H1 (cell line): ENCODE results near the gene FBXO39. TPM values are rescaled to one million over a fixed set of nuclear protein-coding genes. Genes with fewer than 3 reads are reported as not detected.

Experiments
- CTCF ChIA-PET: fragments of 300-600 bp; sonication (Branson Sonifier 250); formaldehyde crosslinking; loops from one replicate; lab custom pipeline; 2021; ENCODE audit not compliant: partially characterized antibody; lab: Charles Lee
- POLR2A ChIA-PET: fragments of 300-600 bp; sonication (Branson Sonifier 250); formaldehyde crosslinking; loops from one replicate; lab custom pipeline; 2021; ENCODE audit warnings: inconsistent platforms; ENCODE audit not compliant: partially characterized antibody; lab: Charles Lee
- DNase-seq, 2 experiments: peaks; one replicate each; pipeline versions ENCODE4 v3.0.0 to v3.0.0-alpha.2; 2010 to 2022; ENCODE audit warnings: low spot score in 2 of 2, low read depth in 1 of 2, mixed read lengths in 1 of 2
- FAIRE-seq: peaks from 2 replicates; lab custom pipeline; 2011; peaks lifted over from hg19 to GRCh38; lab: Jason Lieb, UNC
- H2AFZ ChIP-seq: 2 replicates; pipeline ENCODE4 v1.8.1; 2012; ENCODE audit warnings: low read length, inconsistent platforms
- H2AK5ac ChIP-seq: 2 replicates; pipeline ENCODE4 v1.6.1; 2013; ENCODE audit warnings: low read depth, low read length
- H2BK120ac ChIP-seq: replicated peaks from 2 replicates; pipeline ENCODE3; 2013; ENCODE audit warnings: low read depth, low read length, inconsistent platforms
- H2BK12ac ChIP-seq: 2 replicates; pipeline ENCODE4 v1.6.1; 2013; ENCODE audit warnings: low read depth, low read length
- H2BK15ac ChIP-seq: 2 replicates; pipeline ENCODE4 v1.6.1; 2013; ENCODE audit warnings: low read length
- H2BK20ac ChIP-seq: 2 replicates; pipeline ENCODE4 v1.6.1; 2013; ENCODE audit warnings: low read length
- H2BK5ac ChIP-seq: 2 replicates; pipeline ENCODE4 v1.6.1; 2013; ENCODE audit warnings: low read depth, low read length
- H3K14ac ChIP-seq: 2 replicates; pipeline ENCODE4 v1.6.1; 2013; ENCODE audit warnings: inconsistent platforms; ENCODE audit not compliant: insufficient read length
- H3K18ac ChIP-seq: 2 replicates; pipeline ENCODE4 v1.6.1; 2013; ENCODE audit warnings: low read length; ENCODE audit errors: extremely low read depth
- H3K23ac ChIP-seq: 2 replicates; pipeline ENCODE4 v1.6.1; 2013; ENCODE audit warnings: inconsistent platforms; ENCODE audit not compliant: insufficient read length
- H3K23me2 ChIP-seq: 2 replicates; pipeline ENCODE4 v1.6.1; 2013; ENCODE audit warnings: low read depth, low read length
- H3K27ac ChIP-seq: 2 replicates; pipeline ENCODE4 v1.6.1; 2011; ENCODE audit warnings: low read depth, low read length, inconsistent platforms
- H3K27me3 ChIP-seq, 4 experiments: replicated peaks in 1 of 4; 1 replicate in 1 of 4; 2 replicates in 3 of 4; pipeline versions ENCODE4 v1.6.1 to v1.8.1; 2011 to 2013; ENCODE audit warnings: low read length in 3 of 4, mild to moderate bottlenecking in 3 of 4, inconsistent platforms in 2 of 4, mixed read lengths in 2 of 4, moderate library complexity in 1 of 4; ENCODE audit not compliant: control insufficient read depth in 3 of 4, insufficient read depth in 3 of 4; ENCODE audit errors: extremely low read depth in 1 of 4
- H3K36me3 ChIP-seq, 4 experiments: 2 replicates each; pipeline versions ENCODE4 v1.6.1 to v1.8.1; 2011 to 2013; ENCODE audit warnings: mild to moderate bottlenecking in 4 of 4, low read length in 3 of 4, moderate library complexity in 2 of 4, control low read depth in 1 of 4, inconsistent platforms in 1 of 4; ENCODE audit not compliant: insufficient read depth in 4 of 4, control insufficient read depth in 2 of 4
- H3K4ac ChIP-seq: replicated peaks from 2 replicates; pipeline ENCODE3; 2013; ENCODE audit warnings: low read length, low read depth, mixed read lengths, inconsistent platforms; ENCODE audit not compliant: insufficient read length
- H3K4me1 ChIP-seq, 4 experiments: replicated peaks in 1 of 4; 1 replicate in 1 of 4; 2 replicates in 3 of 4; pipeline versions ENCODE4 v1.6.1 to v1.8.1; 2011 to 2013; ENCODE audit warnings: low read length in 3 of 4, inconsistent platforms in 2 of 4, mixed read lengths in 1 of 4; ENCODE audit not compliant: insufficient read depth in 4 of 4, control insufficient read depth in 3 of 4
- H3K4me2 ChIP-seq, 2 experiments: 2 replicates each; pipeline versions ENCODE4 v1.6.1 to v1.8.1; 2011 to 2013; ENCODE audit warnings: low read depth in 2 of 2, low read length in 2 of 2, control low read depth in 1 of 2, inconsistent platforms in 1 of 2, mild to moderate bottlenecking in 1 of 2; ENCODE audit not compliant: insufficient read depth in 1 of 2
- H3K4me3 ChIP-seq, 4 experiments: fragments of 200-600, 300-600 bp in 1 of 4; sonication (generic), shearing (Covaris generic), sonication (Bioruptor Twin) in 1 of 4; 2 replicates each; pipeline versions ENCODE4 v1.5.1 to v1.8.1; 2011 to 2016; ENCODE audit warnings: low read length in 4 of 4, low read depth in 3 of 4, control low read depth in 2 of 4, inconsistent platforms in 2 of 4, mild to moderate bottlenecking in 2 of 4, mixed read lengths in 1 of 4, moderate library complexity in 1 of 4; ENCODE audit not compliant: insufficient read depth in 2 of 4; ENCODE audit errors: extremely low read depth in 1 of 4
- H3K56ac ChIP-seq: replicated peaks from 2 replicates; pipeline ENCODE3; 2013; ENCODE audit warnings: low read depth, mild to moderate bottlenecking, mixed read lengths, low read length, inconsistent platforms; ENCODE audit not compliant: insufficient read length
- H3K79me1 ChIP-seq: 2 replicates; pipeline ENCODE4 v1.6.1; 2013; ENCODE audit warnings: low read depth, low read length, control low read depth
- H3K79me2 ChIP-seq, 2 experiments: 2 replicates each; pipeline versions ENCODE4 v1.6.1 to v1.8.1; 2012 to 2013; ENCODE audit warnings: low read length in 2 of 2, mild to moderate bottlenecking in 2 of 2, inconsistent platforms in 1 of 2; ENCODE audit not compliant: insufficient read depth in 2 of 2, control insufficient read depth in 1 of 2
- H3K9ac ChIP-seq, 4 experiments: replicated peaks in 1 of 4; 1 replicate in 1 of 4; 2 replicates in 3 of 4; pipeline versions ENCODE4 v1.6.1 to v1.8.1; 2011 to 2013; ENCODE audit warnings: low read depth in 3 of 4, low read length in 3 of 4, control low read depth in 2 of 4, mild to moderate bottlenecking in 2 of 4, moderate library complexity in 2 of 4, inconsistent platforms in 1 of 4; ENCODE audit errors: extremely low read depth in 1 of 4
- H3K9me3 ChIP-seq, 2 experiments: 2 replicates each; pipeline versions ENCODE4 v1.6.1 to v1.8.1; 2012 to 2013; ENCODE audit warnings: mild to moderate bottlenecking in 2 of 2, moderate library complexity in 2 of 2, control low read depth in 1 of 2, inconsistent platforms in 1 of 2, low read depth in 1 of 2, low read length in 1 of 2, mixed read lengths in 1 of 2; ENCODE audit not compliant: insufficient read depth in 2 of 2
- H4K20me1 ChIP-seq, 2 experiments: replicated peaks in 1 of 2; 2 replicates each; pipeline versions ENCODE3 to v1.8.1; 2011 to 2013; ENCODE audit warnings: inconsistent platforms in 2 of 2, low read length in 2 of 2, mild to moderate bottlenecking in 1 of 2; ENCODE audit not compliant: insufficient read depth in 2 of 2, control insufficient read depth in 1 of 2
- H4K5ac ChIP-seq: 2 replicates; pipeline ENCODE4 v1.6.1; 2013; ENCODE audit warnings: low read length, low read depth, mixed read lengths, inconsistent platforms; ENCODE audit not compliant: insufficient read length
- H4K8ac ChIP-seq: 2 replicates; pipeline ENCODE4 v1.8.0; 2013; ENCODE audit warnings: mild to moderate bottlenecking, moderate library complexity, low read length, inconsistent platforms; ENCODE audit not compliant: insufficient read depth; ENCODE audit errors: extremely low read depth
- H4K91ac ChIP-seq: replicated peaks from 2 replicates; pipeline ENCODE3; 2013; ENCODE audit warnings: low read length, mixed read lengths, inconsistent platforms; ENCODE audit not compliant: insufficient read length
- CHD2 ChIP-seq: IDR thresholded peaks from 2 replicates; pipeline ENCODE4 v1.6.1; 2012; ENCODE audit warnings: low read length, improper control_type of control experiment
- FOSL1 ChIP-seq: IDR thresholded peaks from 2 replicates; pipeline ENCODE4 v1.6.1; 2011; ENCODE audit warnings: mild to moderate bottlenecking, low read depth, low read length, moderate library complexity; ENCODE audit not compliant: insufficient read depth
- HDAC6 ChIP-seq: IDR thresholded peaks from one replicate; pipeline ENCODE4 v1.7.1; 2012; ENCODE audit warnings: low read depth, mild to moderate bottlenecking, inconsistent platforms, low read length, moderate library complexity
- JUN ChIP-seq: IDR thresholded peaks from 2 replicates; pipeline ENCODE4 v1.6.1; 2011; ENCODE audit warnings: low read depth, mild to moderate bottlenecking, improper control_type of control experiment, low read length
- KDM1A ChIP-seq: fragments of 200-600, 300-600 bp; sonication (generic); IDR thresholded peaks from 2 replicates; pipeline ENCODE4 v1.7.1; 2016; ENCODE audit warnings: mild to moderate bottlenecking, low read length, borderline replicate concordance
- KDM4A ChIP-seq: IDR thresholded peaks from one replicate; pipeline ENCODE4 v1.7.1; 2012; ENCODE audit warnings: low read depth, mild to moderate bottlenecking, moderate library complexity, low read length, inconsistent platforms; ENCODE audit not compliant: severe bottlenecking
- PHF8 ChIP-seq: fragments of 200-600 bp; sonication (generic); conservative IDR thresholded peaks from 2 replicates; pipeline ENCODE4 v1.7.1; 2012; ENCODE audit warnings: low read depth, mild to moderate bottlenecking, inconsistent platforms, low read length, moderate library complexity
- POLR2AphosphoS5 ChIP-seq: IDR thresholded peaks from 2 replicates; pipeline ENCODE4 v1.6.1; 2011; ENCODE audit warnings: low read depth, low read length
- RAD21 ChIP-seq, 2 experiments: IDR thresholded peaks in 1 of 2; conservative IDR thresholded peaks in 1 of 2; 2 replicates each; pipeline ENCODE4 v1.6.1; 2011; ENCODE audit warnings: low read depth in 2 of 2, low read length in 2 of 2, improper control_type of control experiment in 1 of 2, inconsistent platforms in 1 of 2, mild to moderate bottlenecking in 1 of 2, moderate library complexity in 1 of 2
- RFX5 ChIP-seq: IDR thresholded peaks from 2 replicates; pipeline ENCODE4 v1.6.1; 2011; ENCODE audit warnings: low read depth, low read length, improper control_type of control experiment, borderline replicate concordance
- SIRT6 ChIP-seq: IDR thresholded peaks from one replicate; pipeline ENCODE4 v1.7.1; 2012; ENCODE audit warnings: low read length, inconsistent platforms
- SIX5 ChIP-seq: IDR thresholded peaks from 2 replicates; pipeline ENCODE4 v1.6.1; 2011; ENCODE audit warnings: mild to moderate bottlenecking, low read depth, low read length
- SP2 ChIP-seq: IDR thresholded peaks from 2 replicates; pipeline ENCODE4 v1.6.1; 2012; ENCODE audit warnings: mild to moderate bottlenecking, low read length, inconsistent platforms
- SRF ChIP-seq: IDR thresholded peaks from 2 replicates; pipeline ENCODE4 v1.6.1; 2011; ENCODE audit warnings: mild to moderate bottlenecking, low read depth, low read length, moderate library complexity
- SUZ12 ChIP-seq: fragments of 200-600 bp; sonication (generic); IDR thresholded peaks from 2 replicates; pipeline ENCODE4 v1.6.1; 2012; ENCODE audit warnings: mild to moderate bottlenecking, inconsistent platforms, low read length, moderate library complexity, mixed read lengths
- TEAD4 ChIP-seq: IDR thresholded peaks from 2 replicates; pipeline ENCODE4 v1.6.1; 2012; ENCODE audit warnings: low read depth, low read length, inconsistent platforms, mixed read lengths
- WGBS, 2 experiments: shearing (Covaris generic) in 1 of 2; methylation state at CpG; one replicate each; pipeline versions ENCODE4 v1.1.6 to v1.1.7; 2013 to 2015; ENCODE audit warnings: low lambda C conversion rate in 2 of 2, mixed read lengths in 2 of 2, inconsistent platforms in 1 of 2, low coverage in 1 of 2, missing lambda C conversion rate in 1 of 2; ENCODE audit not compliant: insufficient replicate concordance in 2 of 2, insufficient coverage in 1 of 2, insufficient read length in 1 of 2; ENCODE audit errors: extremely low coverage in 1 of 2, missing lambda C conversion rate in 1 of 2; 5-methylcytosine and 5-hydroxymethylcytosine counted together
- polyA plus RNA-seq, 7 experiments: library from polyadenylated mRNA; depleted of rRNA in 3 of 7; stranded (reverse) in 5 of 7; unstranded in 2 of 7; fragments of >200 nt in 5 of 7; fragments of 200-250 nt in 2 of 7; gene quantifications; 1 replicate in 5 of 7; 2 replicates in 1 of 7; 4 replicates in 1 of 7; pipeline versions ENCODE4 v1.2.1 to v1.2.3, GENCODE V29; 2011 to 2013; ENCODE audit warnings: missing spikeins in 2 of 7, mixed read lengths in 2 of 7
- total RNA-seq: library from RNA; stranded (reverse); fragmentation: NEBNext Ultra II Directional; extraction: Animal tissue kit (Norgen Biotek cat#: 25700); gene quantifications from 2 replicates; pipeline ENCODE4 v1.2.1, GENCODE V29; 2021

Gene FBXO39
- total and polyA plus RNA-seq, 2 of the 8 experiments (the other 6 are each of a cell fraction or from before 2014, with no cell fraction given): 0.12 to 0.22 TPM

GRCh38 chr17:6729531-6729930 lies 46.5 kb upstream of the FBXO39 start:
- Histone ChIP-seq H4K5ac (no peak overlapping the region), H2AK5ac (no peak overlapping the region), H3K4ac (no peak overlapping the region), H3K23ac (no peak overlapping the region), H4K20me1 (no peaks in the 10 kb centered on the region), H4K8ac (no peak overlapping the region), H3K79me2 (no peaks in the 10 kb centered on the region), H3K27ac (no peak overlapping the region), H2BK120ac (no peak overlapping the region), H3K23me2 (no peaks in the 10 kb centered on the region), H2AFZ (no peak overlapping the region), H3K9ac (no peak overlapping the region), H3K4me1 (no peaks in the 10 kb centered on the region), H2BK20ac (no peak overlapping the region), H2BK15ac (no peak overlapping the region), H3K4me3 (no peak overlapping the region), H3K9me3 (no peaks in the 10 kb centered on the region), H3K36me3 (no peaks in the 10 kb centered on the region), H3K56ac (no peak overlapping the region), H3K18ac (no peak overlapping the region), H4K91ac (no peak overlapping the region), H3K27me3 (peaks cover 0 to 1% (median 0%) of the 10 kb centered on the region in 4 experiments; a peak in 2 of 7 replicates), H3K14ac (no peak overlapping the region), H3K4me2 (no peak overlapping the region), H2BK12ac (no peak overlapping the region), H2BK5ac (no peak overlapping the region), H3K79me1 (no peaks in the 10 kb centered on the region)
- POLR2A ChIA-PET: no interaction called here
- CTCF ChIA-PET: interaction anchor here (0.5 kb wide), 1 partner anchor 59 kb away, joined by 4 read pairs; no protein-coding TSS in a partner anchor
- no peak for FAIRE-seq
- 87% methylated on average over 4 of the region's 4 CpGs; no CpG with 5 or more reads in 1 of the 2 experiments for WGBS, 2 experiments
- no peak for DNase-seq
- TF ChIP-seq SIRT6 (no peak), KDM4A (no peak), RAD21 (IDR thresholded peaks at IDR 0.05 in 1 of 2, conservative IDR thresholded peaks at IDR 0.05 in 1 of 2; ENCODE audit: low read depth in 2 of 2, low read length in 2 of 2) (no peak), FOSL1 (no peak), PHF8 (no peak), HDAC6 (no peak), SUZ12 (no peak), JUN (no peak), TEAD4 (no peak), SRF (no peak), SP2 (no peak), SIX5 (no peak), RFX5 (no peak), CHD2 (no peak), KDM1A (no peak), POLR2AphosphoS5 (no peak)
